ENCODE measurements around the gene MTG1.

MTG1 gene

DNA sequence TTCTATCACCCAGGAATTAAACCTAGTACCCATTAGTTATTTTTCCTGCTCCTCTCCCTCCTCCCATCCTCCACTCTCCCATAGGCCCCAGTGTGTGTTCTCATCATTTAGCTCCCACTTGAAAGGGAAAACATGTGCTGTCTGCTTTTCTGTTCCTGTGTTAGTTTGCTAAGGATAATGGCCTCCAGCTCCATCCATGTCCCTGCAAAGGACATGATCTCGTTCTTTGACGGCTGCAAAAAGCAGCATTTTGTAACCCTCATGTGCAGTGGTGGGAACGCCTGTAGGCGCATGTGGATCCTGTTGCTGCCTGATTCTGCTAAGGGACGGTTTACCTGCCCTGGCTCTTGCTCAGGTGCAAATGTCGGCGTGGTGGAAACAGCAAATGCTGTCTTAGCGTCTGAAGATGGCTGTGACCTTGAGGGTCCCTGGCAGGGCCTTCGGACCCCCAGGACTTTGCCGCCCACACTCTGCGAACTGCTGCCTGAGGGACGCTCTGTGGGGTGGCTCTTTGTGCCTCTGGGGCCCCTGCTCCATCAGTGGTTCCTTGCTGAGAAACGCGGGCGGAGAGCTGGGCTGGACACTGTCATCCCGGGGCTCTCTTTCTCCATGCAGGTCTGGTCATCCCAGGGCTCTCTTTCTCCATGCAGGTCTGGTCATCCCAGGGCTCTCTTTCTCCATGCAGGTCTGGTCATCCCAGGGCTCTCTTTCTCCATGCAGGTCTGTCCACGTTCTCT lies 5.6 kb upstream of the MTG1 start:
- TF ChIP-seq, protein P1, sequence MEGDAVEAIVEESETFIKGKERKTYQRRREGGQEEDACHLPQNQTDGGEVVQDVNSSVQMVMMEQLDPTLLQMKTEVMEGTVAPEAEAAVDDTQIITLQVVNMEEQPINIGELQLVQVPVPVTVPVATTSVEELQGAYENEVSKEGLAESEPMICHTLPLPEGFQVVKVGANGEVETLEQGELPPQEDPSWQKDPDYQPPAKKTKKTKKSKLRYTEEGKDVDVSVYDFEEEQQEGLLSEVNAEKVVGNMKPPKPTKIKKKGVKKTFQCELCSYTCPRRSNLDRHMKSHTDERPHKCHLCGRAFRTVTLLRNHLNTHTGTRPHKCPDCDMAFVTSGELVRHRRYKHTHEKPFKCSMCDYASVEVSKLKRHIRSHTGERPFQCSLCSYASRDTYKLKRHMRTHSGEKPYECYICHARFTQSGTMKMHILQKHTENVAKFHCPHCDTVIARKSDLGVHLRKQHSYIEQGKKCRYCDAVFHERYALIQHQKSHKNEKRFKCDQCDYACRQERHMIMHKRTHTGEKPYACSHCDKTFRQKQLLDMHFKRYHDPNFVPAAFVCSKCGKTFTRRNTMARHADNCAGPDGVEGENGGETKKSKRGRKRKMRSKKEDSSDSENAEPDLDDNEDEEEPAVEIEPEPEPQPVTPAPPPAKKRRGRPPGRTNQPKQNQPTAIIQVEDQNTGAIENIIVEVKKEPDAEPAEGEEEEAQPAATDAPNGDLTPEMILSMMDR (IDR thresholded peaks at IDR 0.05; ENCODE audit: low read depth, low read length, missing control alignments), result no peak
- DNase-seq (ENCODE audit: low read depth), result no peak
- H3K4me3 ChIP-seq (ENCODE audit: low read depth, low read length), result peak overlapping the region; percentile 73

DNA sequence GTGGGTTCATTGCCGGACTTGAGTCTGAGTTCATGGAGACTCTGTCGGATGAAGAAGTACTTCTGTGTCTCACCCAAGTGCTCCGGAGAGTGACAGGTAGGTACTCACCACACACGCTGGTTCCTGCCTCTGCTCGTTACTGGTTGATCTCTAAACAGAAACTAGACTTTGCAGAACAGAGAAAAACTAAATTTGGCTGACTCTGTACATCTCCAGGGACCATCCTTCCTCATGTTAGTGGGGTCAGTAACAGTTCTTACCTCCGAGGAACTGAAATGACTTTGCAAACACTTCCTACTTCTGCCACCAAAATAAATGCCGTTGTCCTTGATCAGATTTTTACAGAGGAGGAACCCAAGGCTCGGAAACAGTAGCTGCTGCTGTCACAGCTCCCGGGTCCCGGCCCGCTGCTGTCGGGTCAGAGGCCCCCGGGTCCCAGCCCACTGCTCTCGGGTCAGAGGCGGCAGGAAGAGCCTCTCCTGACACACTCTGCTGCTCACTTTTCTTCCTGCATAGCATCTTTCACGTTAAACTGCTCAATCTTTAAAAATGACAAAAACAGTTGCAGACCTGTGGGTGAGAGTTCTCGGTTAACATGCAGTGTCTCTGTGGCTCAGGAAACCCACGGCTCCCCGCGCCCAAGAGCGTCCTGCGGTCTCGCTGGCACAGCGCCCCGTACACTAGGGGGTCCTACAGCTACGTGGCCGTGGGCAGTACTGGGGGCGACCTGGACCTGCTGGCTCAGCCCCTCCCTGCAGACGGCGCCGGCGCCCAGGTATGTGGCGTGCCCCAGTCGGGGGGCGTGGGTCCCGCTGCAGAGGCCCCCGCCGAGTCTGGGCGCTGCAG lies 4.8 kb upstream of the MTG1 start:
- peak overlapping the region; percentile 73 for H3K4me3 ChIP-seq (ENCODE audit: low read depth, low read length)
- TF ChIP-seq, protein P1 (IDR thresholded peaks at IDR 0.05; ENCODE audit: low read depth, low read length, missing control alignments), result peak; percentile 3
- DNase-seq (ENCODE audit: low read depth), result peak; percentile 98

DNA sequence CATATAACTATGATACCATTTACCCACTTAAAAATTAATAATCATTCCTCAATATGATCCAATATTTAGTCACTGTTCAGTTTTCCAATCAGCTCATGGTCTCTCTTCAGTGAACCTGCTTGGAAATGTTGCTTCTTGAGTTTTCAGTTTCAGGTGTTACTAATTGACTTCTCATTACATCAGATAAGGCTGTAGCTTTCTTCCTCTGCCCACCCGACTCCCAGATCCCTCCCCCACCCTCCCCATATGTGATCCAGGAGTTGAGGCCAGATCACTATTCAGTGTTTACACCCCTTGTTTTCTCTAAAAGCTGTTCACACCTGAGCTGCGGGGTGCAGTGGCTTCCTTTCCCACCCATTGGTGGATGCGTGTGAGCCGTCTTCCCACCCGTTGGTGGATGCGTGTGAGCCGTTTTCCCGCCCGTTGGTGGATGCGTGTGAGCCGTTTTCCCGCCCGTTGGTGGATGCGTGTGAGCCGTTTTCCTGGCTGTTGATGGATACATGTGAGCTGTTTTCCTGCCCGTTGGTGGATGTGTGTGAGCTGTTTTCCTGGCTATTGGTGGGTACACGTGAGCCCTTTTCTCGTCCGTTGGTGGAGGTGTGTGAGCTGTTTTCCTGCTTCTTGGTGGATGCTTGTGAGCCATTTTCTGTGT lies 3.2 kb upstream of the MTG1 start:
- DNase-seq (ENCODE audit: low read depth), result no peak
- H3K4me3 ChIP-seq (ENCODE audit: low read depth, low read length), result peak overlapping the region; percentile 73
- TF ChIP-seq, protein P1 (IDR thresholded peaks at IDR 0.05; ENCODE audit: low read depth, low read length, missing control alignments), result no peak

DNA sequence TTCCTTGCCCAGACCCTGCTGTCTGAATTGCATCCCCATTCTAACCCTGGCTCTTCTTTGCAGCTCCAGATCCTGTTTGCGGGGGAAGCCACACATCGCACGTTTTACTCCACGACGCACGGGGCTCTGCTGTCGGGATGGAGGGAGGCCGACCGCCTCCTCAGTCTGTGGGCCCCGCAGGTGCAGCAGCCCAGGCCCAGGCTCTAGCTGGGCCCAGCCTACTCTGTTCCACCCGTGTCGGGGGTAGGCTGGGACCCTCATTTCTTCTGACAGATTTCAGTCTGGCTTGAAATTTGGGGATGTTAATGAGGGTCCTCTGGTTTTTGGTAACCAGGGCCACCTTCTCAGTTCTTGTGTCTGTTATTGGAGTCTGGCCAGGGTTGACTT lies 2.7 kb upstream of the MTG1 start:
- no peak for DNase-seq (ENCODE audit: low read depth)
- H3K4me3 ChIP-seq (ENCODE audit: low read depth, low read length), result peak overlapping the region; percentile 73; the same call in 1 of the 2 replicates
- TF ChIP-seq, protein P1 (IDR thresholded peaks at IDR 0.05; ENCODE audit: low read depth, low read length, missing control alignments), result no peak

DNA sequence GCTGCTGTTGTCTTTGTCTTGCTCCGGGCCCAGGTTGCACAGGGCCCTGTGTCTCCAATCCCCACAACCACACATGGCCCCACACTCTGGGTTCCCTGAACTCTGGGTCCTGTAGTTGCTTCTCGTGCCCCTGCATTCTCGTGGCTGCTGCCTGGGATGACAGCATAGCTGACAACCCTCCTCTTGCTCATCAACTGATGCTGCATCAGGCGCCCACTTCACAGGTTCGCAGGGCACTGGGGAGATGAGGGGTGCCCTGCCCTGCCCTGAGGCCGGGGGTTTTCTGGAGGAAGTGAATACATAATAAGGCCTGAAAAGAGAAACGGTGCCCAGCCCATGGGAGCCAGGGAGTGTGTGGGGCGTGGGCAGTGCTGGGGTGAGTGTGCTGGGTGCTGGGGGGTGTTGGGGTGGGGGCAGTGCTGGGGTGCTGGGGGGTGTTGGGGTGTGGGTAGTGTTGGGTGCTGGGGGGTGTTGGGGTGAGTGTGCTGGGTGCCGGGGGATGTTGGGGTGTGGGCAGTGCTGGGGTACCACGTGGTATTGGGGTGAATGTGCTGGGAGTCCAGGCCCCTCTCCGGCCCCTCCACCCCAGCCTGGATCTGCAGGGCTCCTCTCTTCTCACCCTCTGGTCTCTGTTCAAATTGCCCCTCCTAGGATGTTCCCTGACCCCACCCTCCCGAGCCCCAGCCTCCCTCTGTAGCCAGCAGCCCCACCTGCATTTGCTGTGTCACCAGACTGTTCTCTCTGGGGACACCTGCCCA lies 2.0 kb upstream of the MTG1 start:
- no peak for DNase-seq (ENCODE audit: low read depth)

More for the DNA sequence above, 2.0 kb upstream of the MTG1 start:
- H3K4me3 ChIP-seq (ENCODE audit: low read depth, low read length), result peak overlapping the region; percentile 73
- TF ChIP-seq, protein P1 (IDR thresholded peaks at IDR 0.05; ENCODE audit: low read depth, low read length, missing control alignments), result no peak

Data from GM12864 (cell line).